Fibroblast of mammary gland (primary cell): ENCODE data around the gene SIGLEC14.
A peak's percentile ranks its signal among the peaks of the same experiment; 100 is the strongest.
"Not testable (repeated sequence)": the region's sequence is repeated elsewhere in the genome, so short reads cannot be mapped to it uniquely, and the experiment has no call there.

ENCODE experiments used
- DNase-seq: peaks from one replicate; pipeline ENCODE4 v3.0.0-alpha.2; 2010; ENCODE audit warnings: low read depth
- H3K4me3 ChIP-seq: 2 replicates; pipeline ENCODE4 v1.5.1; 2011; ENCODE audit warnings: low read depth, mild to moderate bottlenecking, low read length, moderate library complexity; ENCODE audit not compliant: control insufficient read depth
- CTCF ChIP-seq: conservative IDR thresholded peaks from 2 replicates; pipeline ENCODE4 v1.5.1; 2011; ENCODE audit warnings: low read depth, low read length, inconsistent platforms; ENCODE audit not compliant: control insufficient read depth, insufficient read depth

The SIGLEC14 gene

GRCh38 chr19:51646730-51647129 lies at the start of gene SIGLEC14:
TSS of gene SIGLEC14 (minus strand) at chr19:51646825. CDS start at chr19:51646759, 66 bp downstream.
- DNase-seq, H3K4me3 ChIP-seq: not testable (repeated sequence)

- DNase-seq = no peak
- TF ChIP-seq CTCF = no peak
- H3K4me3 ChIP-seq = no peak overlapping the region
Measured at GRCh38 chr19:51695702-51696315, 49.2 kb upstream of the SIGLEC14 start.

GRCh38 chr19:51695088-51695487 lies 48.5 kb upstream of the SIGLEC14 start:
- TF ChIP-seq CTCF = no peak
- no peak for DNase-seq
- H3K4me3 ChIP-seq = no peak overlapping the region

GRCh38 chr19:51694318-51695085 lies 47.9 kb upstream of the SIGLEC14 start:
- no peak for TF ChIP-seq CTCF
- H3K4me3 ChIP-seq = no peak overlapping the region
- no peak for DNase-seq

GRCh38 chr19:51693819-51694218 lies 47.2 kb upstream of the SIGLEC14 start:
- no peak for DNase-seq
- no peak for TF ChIP-seq CTCF
- no peak overlapping the region for H3K4me3 ChIP-seq

- no peak for DNase-seq
- no peak for TF ChIP-seq CTCF
- peak within 1 kb of the TSS; percentile 86 for H3K4me3 ChIP-seq
Measured at GRCh38 chr19:51693260-51693659, 46.6 kb upstream of the SIGLEC14 start, which contains the start of gene SPACA6. TSS of gene SPACA6 (plus strand) at chr19:51693330. CDS start at chr19:51693527, 197 bp downstream.

GRCh38 chr19:51692468-51692867 lies 45.8 kb upstream of the SIGLEC14 start:
- TF ChIP-seq CTCF = no peak
- no peak for DNase-seq
- peak overlapping the region; percentile 86 for H3K4me3 ChIP-seq
